GM19395 (cell line): ENCODE data around the gene PLCL2.

ENCODE experiments used
- ATAC-seq: cut with Tn5 transposase; IDR thresholded peaks from one replicate; pipeline ENCODE4 v1.9.1; 2021; ENCODE audit warnings: mild to moderate bottlenecking, moderate library complexity; ENCODE audit not compliant: unreplicated experiment

PLCL2 gene

GRCh38 chr3:17003457-17003856 lies 118.7 kb downstream of the PLCL2 start:
- ATAC-seq = no peak

- ATAC-seq = no peak
These were observed 121.5 kb downstream of the PLCL2 start for GRCh38 chr3:17006132-17006852.

- ATAC-seq = no peak
These were observed 122.5 kb downstream of the PLCL2 start for GRCh38 chr3:17007284-17007683.

GRCh38 chr3:17009826-17010225 lies 125.1 kb downstream of the PLCL2 start:
- no peak for ATAC-seq

- ATAC-seq = no peak
These were observed 127.1 kb downstream of the PLCL2 start for GRCh38 chr3:17011728-17012338.

- ATAC-seq = no peak
These were observed 128.3 kb downstream of the PLCL2 start for GRCh38 chr3:17013050-17013449.

- ATAC-seq = no peak
These were observed 128.8 kb downstream of the PLCL2 start for GRCh38 chr3:17013571-17013970.

GRCh38 chr3:17014284-17014683 lies 129.5 kb downstream of the PLCL2 start:
- no peak for ATAC-seq

GRCh38 chr3:17014709-17015108 lies 130.0 kb downstream of the PLCL2 start:
- no peak for ATAC-seq

- no peak for ATAC-seq
These were observed 136.9 kb downstream of the PLCL2 start for GRCh38 chr3:17021614-17022013.

GRCh38 chr3:17023006-17023664 lies 138.4 kb downstream of the PLCL2 start:
- peak; percentile 93 for ATAC-seq

GRCh38 chr3:17025594-17026139 lies 140.9 kb downstream of the PLCL2 start:
- no peak for ATAC-seq

- ATAC-seq = no peak
These were observed 142.6 kb downstream of the PLCL2 start for GRCh38 chr3:17027318-17027717.

GRCh38 chr3:17028363-17028762 lies 143.6 kb downstream of the PLCL2 start:
- ATAC-seq = no peak

GRCh38 chr3:17030438-17030837 lies 145.7 kb downstream of the PLCL2 start:
- ATAC-seq = peak; percentile 58

GRCh38 chr3:17030956-17031652 lies 146.3 kb downstream of the PLCL2 start:
- ATAC-seq = no peak

GRCh38 chr3:17032407-17033034 lies 147.8 kb downstream of the PLCL2 start:
- ATAC-seq = no peak

- no peak for ATAC-seq
These were observed 148.9 kb downstream of the PLCL2 start for GRCh38 chr3:17033516-17034168.

GRCh38 chr3:17035033-17035432 lies 150.3 kb downstream of the PLCL2 start:
- ATAC-seq = no peak

- ATAC-seq = no peak
These were observed 151.2 kb downstream of the PLCL2 start for GRCh38 chr3:17035966-17036365.
